WI38 (cell line): ENCODE data around the gene COX6A1.

ENCODE experiments used
- H3K4me3 ChIP-seq: 2 replicates; pipeline ENCODE4 v1.5.1; 2011; ENCODE audit warnings: low read depth, mild to moderate bottlenecking, control low read depth, low read length
- TF ChIP-seq, protein P1 (sequence below): IDR thresholded peaks from 2 replicates; pipeline ENCODE4 v1.5.1; 2012; ENCODE audit warnings: low read depth, mild to moderate bottlenecking, control low read depth, low read length

Gene COX6A1

GRCh38 chr12:120437735-120438494, at the start of gene COX6A1:
Gene COX6A1 (plus strand): TSS chr12:120438113. CDS start chr12:120438127, 14 bp downstream.
- TF ChIP-seq, protein P1, sequence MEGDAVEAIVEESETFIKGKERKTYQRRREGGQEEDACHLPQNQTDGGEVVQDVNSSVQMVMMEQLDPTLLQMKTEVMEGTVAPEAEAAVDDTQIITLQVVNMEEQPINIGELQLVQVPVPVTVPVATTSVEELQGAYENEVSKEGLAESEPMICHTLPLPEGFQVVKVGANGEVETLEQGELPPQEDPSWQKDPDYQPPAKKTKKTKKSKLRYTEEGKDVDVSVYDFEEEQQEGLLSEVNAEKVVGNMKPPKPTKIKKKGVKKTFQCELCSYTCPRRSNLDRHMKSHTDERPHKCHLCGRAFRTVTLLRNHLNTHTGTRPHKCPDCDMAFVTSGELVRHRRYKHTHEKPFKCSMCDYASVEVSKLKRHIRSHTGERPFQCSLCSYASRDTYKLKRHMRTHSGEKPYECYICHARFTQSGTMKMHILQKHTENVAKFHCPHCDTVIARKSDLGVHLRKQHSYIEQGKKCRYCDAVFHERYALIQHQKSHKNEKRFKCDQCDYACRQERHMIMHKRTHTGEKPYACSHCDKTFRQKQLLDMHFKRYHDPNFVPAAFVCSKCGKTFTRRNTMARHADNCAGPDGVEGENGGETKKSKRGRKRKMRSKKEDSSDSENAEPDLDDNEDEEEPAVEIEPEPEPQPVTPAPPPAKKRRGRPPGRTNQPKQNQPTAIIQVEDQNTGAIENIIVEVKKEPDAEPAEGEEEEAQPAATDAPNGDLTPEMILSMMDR: no peak
- H3K4me3 ChIP-seq: peak within 1 kb of the TSS; percentile 90

DNA sequence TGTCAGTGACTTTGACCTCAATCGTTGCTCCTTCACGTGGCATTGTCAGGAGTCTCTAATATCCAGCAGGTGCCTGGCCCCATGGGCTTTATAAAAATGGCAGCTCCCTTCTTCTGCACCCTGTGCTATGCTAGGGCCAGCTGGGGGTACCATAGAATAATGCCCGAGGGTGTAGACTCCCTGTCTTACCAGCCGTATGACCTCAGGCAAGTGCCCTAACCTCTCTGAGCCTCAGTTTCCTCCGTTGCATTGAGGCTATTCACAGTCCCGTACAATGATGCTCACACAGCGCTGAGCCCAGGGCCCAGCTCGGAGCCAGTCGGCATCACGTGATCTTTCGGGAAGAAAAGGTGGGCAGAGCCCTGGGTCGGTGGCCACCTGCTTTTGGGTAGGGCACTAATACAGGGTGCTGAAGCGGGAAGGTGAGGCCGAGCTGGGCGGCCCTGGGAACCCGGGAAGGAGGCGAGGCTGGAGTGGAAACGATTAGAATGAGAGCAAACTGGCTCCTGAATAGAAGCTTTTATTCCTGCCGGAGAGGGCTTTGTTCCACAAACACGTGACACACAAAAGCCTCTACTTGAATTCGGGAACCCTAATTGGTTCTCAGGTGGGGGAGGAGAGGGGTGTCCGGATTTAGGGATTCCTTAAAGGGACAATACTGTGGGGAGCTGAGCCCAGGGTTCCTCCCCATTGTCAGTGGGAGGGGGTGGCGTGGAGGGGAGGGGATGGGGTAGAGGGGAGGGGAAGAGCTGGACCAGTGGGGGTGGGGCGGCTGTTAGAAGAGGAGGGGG, 49.0 kb upstream of the COX6A1 start:
- no peak overlapping the region for H3K4me3 ChIP-seq
- TF ChIP-seq, protein P1: no peak

- TF ChIP-seq, protein P1: no peak
- no peak overlapping the region for H3K4me3 ChIP-seq
These were observed 47.3 kb upstream of the COX6A1 start for GRCh38 chr12:120390540-120391120.

GRCh38 chr12:120394483-120395367, 43.2 kb upstream of the COX6A1 start:
- TF ChIP-seq, protein P1: no peak
- no peak overlapping the region for H3K4me3 ChIP-seq

DNA sequence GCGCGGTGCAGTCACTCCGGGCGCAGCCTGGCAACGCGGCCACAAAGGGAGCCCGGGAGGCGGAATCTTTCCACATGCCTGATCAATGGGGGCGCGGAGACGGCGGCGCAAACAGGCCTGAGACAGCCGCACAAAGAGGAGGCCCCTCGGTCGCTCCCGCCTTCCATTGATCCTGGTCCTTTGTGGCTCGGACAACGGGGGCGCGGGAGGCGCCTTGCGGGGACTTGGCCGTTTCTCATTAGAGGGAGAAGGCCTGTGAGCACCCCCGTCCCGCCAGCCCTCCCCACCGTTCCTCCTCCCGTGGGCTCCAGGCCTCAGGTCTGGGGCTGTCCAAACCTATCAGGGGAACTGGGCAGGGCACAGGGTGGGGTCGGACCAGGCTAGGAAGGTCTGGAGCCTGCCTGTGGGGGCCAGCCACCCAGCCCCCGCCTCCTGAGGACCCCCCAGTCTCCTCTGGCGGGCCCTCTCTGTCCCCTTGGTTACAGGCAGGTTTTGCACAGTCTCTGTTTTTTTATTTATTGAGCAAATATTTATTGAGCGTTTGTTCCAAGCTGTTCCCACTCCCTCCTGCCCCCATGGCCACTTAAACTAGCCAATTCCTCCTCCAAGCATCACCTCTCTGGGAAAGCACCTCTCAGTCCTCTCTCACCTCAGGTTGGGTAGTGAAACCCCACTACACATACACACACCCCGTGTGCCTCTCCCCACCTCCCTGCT, 39.9 kb upstream of the COX6A1 start:
- TF ChIP-seq, protein P1: no peak
- no peak overlapping the region for H3K4me3 ChIP-seq

- no peak overlapping the region for H3K4me3 ChIP-seq
- TF ChIP-seq, protein P1: no peak
These were observed 38.4 kb upstream of the COX6A1 start for GRCh38 chr12:120399531-120399930.
